Liver (tissue), 9 donors: ENCODE data around the gene AKT1S1. TPM values are rescaled to one million over a fixed set of nuclear protein-coding genes. Genes with fewer than 3 reads are reported as not detected.

Source experiments
- DNase-seq: peaks from one replicate; pipeline ENCODE4 v3.0.0-alpha.2; 2017; ENCODE audit warnings: low spot score
- H3K27ac ChIP-seq, 2 donors: one replicate each; pipeline ENCODE4 v1.7.0; 2013; ENCODE audit warnings: inconsistent platforms in 2 of 2, low read length in 2 of 2, control low read depth in 1 of 2, low read depth in 1 of 2, mild to moderate bottlenecking in 1 of 2
- H3K27me3 ChIP-seq, 4 donors: one replicate each; pipeline versions ENCODE4 v1.6.1 to v1.7.0; 2013; ENCODE audit warnings: low read length in 3 of 4, inconsistent platforms in 1 of 4, mild to moderate bottlenecking in 1 of 4, moderate library complexity in 1 of 4; ENCODE audit not compliant: control insufficient read depth in 4 of 4, insufficient read depth in 4 of 4
- H3K36me3 ChIP-seq, 4 donors: one replicate each; pipeline versions ENCODE4 v1.6.1 to v1.7.0; 2013; ENCODE audit warnings: low read length in 3 of 4, mild to moderate bottlenecking in 3 of 4, low read depth in 1 of 4, moderate library complexity in 1 of 4; ENCODE audit not compliant: control insufficient read depth in 4 of 4, insufficient read depth in 3 of 4
- H3K4me1 ChIP-seq, 4 donors: one replicate each; pipeline versions ENCODE4 v1.6.1 to v1.7.0; 2013; ENCODE audit warnings: low read length in 3 of 4, mild to moderate bottlenecking in 3 of 4, moderate library complexity in 1 of 4; ENCODE audit not compliant: control insufficient read depth in 4 of 4, insufficient read depth in 4 of 4
- H3K4me3 ChIP-seq, 3 donors: one replicate each; pipeline versions ENCODE4 v1.6.1 to v1.7.0; 2013; ENCODE audit warnings: low read length in 3 of 3, control low read depth in 1 of 3, low read depth in 1 of 3, mild to moderate bottlenecking in 1 of 3
- H3K9ac ChIP-seq, 2 donors: one replicate each; pipeline ENCODE4 v1.7.0; 2013; ENCODE audit warnings: low read length in 2 of 2, mild to moderate bottlenecking in 2 of 2, moderate library complexity in 2 of 2, control low read depth in 1 of 2, low read depth in 1 of 2
- H3K9me3 ChIP-seq, 4 donors: one replicate each; pipeline versions ENCODE4 v1.6.1 to v1.7.0; 2013; ENCODE audit warnings: low read length in 3 of 4; ENCODE audit not compliant: control insufficient read depth in 4 of 4
- ATF3 ChIP-seq: IDR thresholded peaks from 2 replicates; pipeline ENCODE4 v1.6.1; 2016; ENCODE audit warnings: antibody characterized with exemption
- EGR1 ChIP-seq, 2 donors: IDR thresholded peaks; 2 replicates each; pipeline ENCODE4 v1.6.1; 2016 to 2018; ENCODE audit warnings: antibody characterized with exemption in 2 of 2, low read depth in 2 of 2
- FOXA1 ChIP-seq: IDR thresholded peaks from 2 replicates; pipeline ENCODE4 v1.6.1; 2016; ENCODE audit warnings: antibody characterized with exemption
- HNF4A ChIP-seq, 2 donors: conservative IDR thresholded peaks; 2 replicates each; pipeline ENCODE4 v1.6.1; 2016; ENCODE audit warnings: antibody characterized with exemption in 2 of 2, mild to moderate bottlenecking in 2 of 2
- HNF4G ChIP-seq: IDR thresholded peaks from 2 replicates; pipeline ENCODE4 v1.6.1; 2016; ENCODE audit warnings: antibody characterized with exemption
- JUND ChIP-seq, 2 donors: IDR thresholded peaks; 2 replicates each; pipeline ENCODE4 v1.6.1; 2016; ENCODE audit warnings: antibody characterized with exemption in 2 of 2
- MAX ChIP-seq: IDR thresholded peaks from 2 replicates; pipeline ENCODE4 v1.6.1; 2016; ENCODE audit warnings: antibody characterized with exemption
- NR2F2 ChIP-seq: IDR thresholded peaks from 2 replicates; pipeline ENCODE4 v1.6.1; 2016; ENCODE audit warnings: antibody characterized with exemption
- RAD21 ChIP-seq, 2 donors: IDR thresholded peaks; 2 replicates each; pipeline ENCODE4 v1.6.1; 2016; ENCODE audit warnings: antibody characterized with exemption in 2 of 2, mild to moderate bottlenecking in 2 of 2
- RXRA ChIP-seq, 2 donors: IDR thresholded peaks; 2 replicates each; pipeline ENCODE4 v1.6.1; 2017 to 2018; ENCODE audit warnings: antibody characterized with exemption in 2 of 2, mild to moderate bottlenecking in 1 of 2
- SP1 ChIP-seq: IDR thresholded peaks from 2 replicates; pipeline ENCODE4 v1.6.1; 2018; ENCODE audit warnings: antibody characterized with exemption, mild to moderate bottlenecking
- YY1 ChIP-seq: IDR thresholded peaks from 2 replicates; pipeline ENCODE4 v1.6.1; 2016; ENCODE audit warnings: antibody characterized with exemption, mild to moderate bottlenecking
- ZBTB33 ChIP-seq: IDR thresholded peaks from 2 replicates; pipeline ENCODE4 v1.6.1; 2016; ENCODE audit warnings: antibody characterized with exemption
- WGBS: extraction: QIAGEN DNeasy Blood & Tissue Kit; methylation state at CpG from one replicate; pipeline ENCODE4 v1.1.7; 2013; 5-methylcytosine and 5-hydroxymethylcytosine counted together
- polyA plus RNA-seq, 2 donors: library from polyadenylated mRNA; stranded (reverse) in 1 of 2; unstranded in 1 of 2; fragments of 200-250 nt in 1 of 2; fragments of >200 nt in 1 of 2; fragmentation: Nextera tagmentation in 1 of 2; extraction: Ambion mirVana in 1 of 2; gene quantifications; one replicate each; pipeline versions ENCODE4 v1.2.1 to v1.2.3, GENCODE V29; 2013 to 2015
- total RNA-seq, 2 donors: library from RNA; depleted of rRNA; stranded (reverse); fragments of >200 nt; gene quantifications; one replicate each; pipeline ENCODE4 v1.2.3, GENCODE V29; 2014
- TF ChIP-seq, protein P1 (sequence below): fragments of 150-350 bp; IDR thresholded peaks from 2 replicates; pipeline ENCODE4 v1.5.1; 2017; ENCODE audit warnings: improper control_type of control experiment, low read depth, low read length; ENCODE audit not compliant: missing input control
- TF ChIP-seq, protein P2 (sequence below): IDR thresholded peaks from 2 replicates; pipeline ENCODE4 v1.6.1; 2016; ENCODE audit warnings: antibody characterized with exemption, mild to moderate bottlenecking
- donor health status: healthy.
- donor health status: healthy.
- donor health status: healthy.
- donor health status: healthy.
- donor health status: healthy.

Gene AKT1S1
- total and polyA plus RNA-seq, 4 donors = 6.8 to 43.9 (median 12.9) TPM

GRCh38 chr19:49858088-49858985 is 18.8 kb downstream of the AKT1S1 start:
- Histone ChIP-seq H3K9ac (no peak overlapping the region), H3K4me1 (peaks cover 0 to 3% (median 0%) of the 10 kb centered on the region in 4 donors), H3K9me3 (no peaks in the 10 kb centered on the region), H3K27me3 (no peaks in the 10 kb centered on the region), H3K27ac (no peak overlapping the region), H3K36me3 (peaks cover 3 to 52% (median 8%) of the 10 kb centered on the region in 4 donors), H3K4me3 (no peak overlapping the region)
- DNase-seq = no peak
- 95% methylated on average over 37 of the region's 37 CpGs for WGBS
- TF ChIP-seq, protein P1, sequence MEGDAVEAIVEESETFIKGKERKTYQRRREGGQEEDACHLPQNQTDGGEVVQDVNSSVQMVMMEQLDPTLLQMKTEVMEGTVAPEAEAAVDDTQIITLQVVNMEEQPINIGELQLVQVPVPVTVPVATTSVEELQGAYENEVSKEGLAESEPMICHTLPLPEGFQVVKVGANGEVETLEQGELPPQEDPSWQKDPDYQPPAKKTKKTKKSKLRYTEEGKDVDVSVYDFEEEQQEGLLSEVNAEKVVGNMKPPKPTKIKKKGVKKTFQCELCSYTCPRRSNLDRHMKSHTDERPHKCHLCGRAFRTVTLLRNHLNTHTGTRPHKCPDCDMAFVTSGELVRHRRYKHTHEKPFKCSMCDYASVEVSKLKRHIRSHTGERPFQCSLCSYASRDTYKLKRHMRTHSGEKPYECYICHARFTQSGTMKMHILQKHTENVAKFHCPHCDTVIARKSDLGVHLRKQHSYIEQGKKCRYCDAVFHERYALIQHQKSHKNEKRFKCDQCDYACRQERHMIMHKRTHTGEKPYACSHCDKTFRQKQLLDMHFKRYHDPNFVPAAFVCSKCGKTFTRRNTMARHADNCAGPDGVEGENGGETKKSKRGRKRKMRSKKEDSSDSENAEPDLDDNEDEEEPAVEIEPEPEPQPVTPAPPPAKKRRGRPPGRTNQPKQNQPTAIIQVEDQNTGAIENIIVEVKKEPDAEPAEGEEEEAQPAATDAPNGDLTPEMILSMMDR = no peak
- TF ChIP-seq YY1 (no peak), RXRA (IDR thresholded peaks at IDR 0.05) (no peak), JUND (IDR thresholded peaks at IDR 0.05) (no peak), HNF4G (no peak), HNF4A (conservative IDR thresholded peaks at IDR 0.05) (no peak), NR2F2 (no peak), MAX (no peak), EGR1 (IDR thresholded peaks at IDR 0.05; ENCODE audit: low read depth in 2 of 2) (no peak), ATF3 (no peak), ZBTB33 (no peak), RAD21 (IDR thresholded peaks at IDR 0.05) (no peak), SP1 (no peak)
- TF ChIP-seq, protein P2, sequence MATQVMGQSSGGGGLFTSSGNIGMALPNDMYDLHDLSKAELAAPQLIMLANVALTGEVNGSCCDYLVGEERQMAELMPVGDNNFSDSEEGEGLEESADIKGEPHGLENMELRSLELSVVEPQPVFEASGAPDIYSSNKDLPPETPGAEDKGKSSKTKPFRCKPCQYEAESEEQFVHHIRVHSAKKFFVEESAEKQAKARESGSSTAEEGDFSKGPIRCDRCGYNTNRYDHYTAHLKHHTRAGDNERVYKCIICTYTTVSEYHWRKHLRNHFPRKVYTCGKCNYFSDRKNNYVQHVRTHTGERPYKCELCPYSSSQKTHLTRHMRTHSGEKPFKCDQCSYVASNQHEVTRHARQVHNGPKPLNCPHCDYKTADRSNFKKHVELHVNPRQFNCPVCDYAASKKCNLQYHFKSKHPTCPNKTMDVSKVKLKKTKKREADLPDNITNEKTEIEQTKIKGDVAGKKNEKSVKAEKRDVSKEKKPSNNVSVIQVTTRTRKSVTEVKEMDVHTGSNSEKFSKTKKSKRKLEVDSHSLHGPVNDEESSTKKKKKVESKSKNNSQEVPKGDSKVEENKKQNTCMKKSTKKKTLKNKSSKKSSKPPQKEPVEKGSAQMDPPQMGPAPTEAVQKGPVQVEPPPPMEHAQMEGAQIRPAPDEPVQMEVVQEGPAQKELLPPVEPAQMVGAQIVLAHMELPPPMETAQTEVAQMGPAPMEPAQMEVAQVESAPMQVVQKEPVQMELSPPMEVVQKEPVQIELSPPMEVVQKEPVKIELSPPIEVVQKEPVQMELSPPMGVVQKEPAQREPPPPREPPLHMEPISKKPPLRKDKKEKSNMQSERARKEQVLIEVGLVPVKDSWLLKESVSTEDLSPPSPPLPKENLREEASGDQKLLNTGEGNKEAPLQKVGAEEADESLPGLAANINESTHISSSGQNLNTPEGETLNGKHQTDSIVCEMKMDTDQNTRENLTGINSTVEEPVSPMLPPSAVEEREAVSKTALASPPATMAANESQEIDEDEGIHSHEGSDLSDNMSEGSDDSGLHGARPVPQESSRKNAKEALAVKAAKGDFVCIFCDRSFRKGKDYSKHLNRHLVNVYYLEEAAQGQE = no peak

GRCh38 chr19:49857838-49858087 is 19.4 kb downstream of the AKT1S1 start:
- WGBS = 92% methylated on average over 5 of the region's 5 CpGs
- H3K9me3 ChIP-seq = no peaks in the 10 kb centered on the region
- no peak overlapping the region for H3K9ac ChIP-seq
- no peak overlapping the region for H3K27ac ChIP-seq
- no peak for TF ChIP-seq FOXA1
- peaks cover 1 to 3% (median 3%) of the 10 kb centered on the region in 4 donors for H3K4me1 ChIP-seq
- DNase-seq = no peak
- H3K4me3 ChIP-seq = no peak overlapping the region
- peaks cover 0 to 49% (median 8%) of the 10 kb centered on the region in 4 donors for H3K36me3 ChIP-seq
- no peaks in the 10 kb centered on the region for H3K27me3 ChIP-seq
